Progenitor cell of endocrine pancreas (in vitro differentiated cells): ENCODE results near the gene CDH4. TPM values are rescaled to one million over a fixed set of nuclear protein-coding genes. Genes with fewer than 3 reads are reported as not detected.

Experiments used
- DNase-seq: peaks from one replicate; pipeline ENCODE4 v3.0.0; 2021; ENCODE audit warnings: low spot score; ENCODE audit not compliant: unreplicated experiment
- H3K27ac Mint-ChIP-seq: 2 replicates; pipeline ENCODE4 v1.8.0; 2021; ENCODE audit warnings: mild to moderate bottlenecking, moderate library complexity, mixed read lengths
- H3K27me3 Mint-ChIP-seq: 2 replicates; pipeline ENCODE4 v1.8.0; 2021; ENCODE audit warnings: mixed read lengths
- H3K36me3 Mint-ChIP-seq: 2 replicates; pipeline ENCODE4 v1.8.0; 2022; ENCODE audit warnings: mixed read lengths; ENCODE audit not compliant: insufficient read depth
- H3K4me1 Mint-ChIP-seq: 2 replicates; pipeline ENCODE4 v1.8.0; 2021; ENCODE audit warnings: low read depth, mixed read lengths
- H3K4me3 Mint-ChIP-seq: 2 replicates; pipeline ENCODE4 v1.8.0; 2021; ENCODE audit warnings: low read depth, mild to moderate bottlenecking, moderate library complexity, mixed read lengths
- H3K9me3 Mint-ChIP-seq: 2 replicates; pipeline ENCODE4 v1.8.0; 2021; ENCODE audit warnings: low read depth, mixed read lengths
- total RNA-seq: library from RNA; stranded (reverse); gene quantifications from 2 replicates; pipeline ENCODE4 v1.2.1, GENCODE V29; 2021
- TF ChIP-seq, protein P1 (sequence below): fragments of 200-600 bp; sonication (generic); IDR thresholded peaks from one replicate; pipeline ENCODE4 v1.5.0; 2021; ENCODE audit warnings: antibody characterized with exemption, mild to moderate bottlenecking; ENCODE audit not compliant: unreplicated experiment

CDH4 gene
- total RNA-seq, 1 donor from 2014 or later: 0.43 TPM

DNA sequence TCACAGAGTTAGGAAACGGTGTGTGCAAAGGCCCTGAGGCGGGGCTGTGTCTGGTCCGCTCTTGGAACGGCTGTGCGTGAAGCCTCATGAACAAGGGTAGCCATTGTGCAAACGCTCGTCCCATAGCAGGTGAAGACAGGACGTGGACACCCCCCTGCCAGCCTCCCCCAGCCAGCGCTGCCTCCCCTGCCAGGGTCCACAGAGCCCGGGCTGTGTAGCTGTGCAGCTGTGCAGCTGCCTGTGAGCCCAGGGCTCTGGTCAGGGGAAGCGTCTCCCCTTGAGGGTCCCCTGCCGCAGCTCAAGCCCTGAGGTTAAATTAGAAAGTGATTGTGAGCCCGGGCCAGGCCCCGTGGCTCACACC is 674.2 kb downstream of the CDH4 start:
- no peak for DNase-seq
- TF ChIP-seq, protein P1, sequence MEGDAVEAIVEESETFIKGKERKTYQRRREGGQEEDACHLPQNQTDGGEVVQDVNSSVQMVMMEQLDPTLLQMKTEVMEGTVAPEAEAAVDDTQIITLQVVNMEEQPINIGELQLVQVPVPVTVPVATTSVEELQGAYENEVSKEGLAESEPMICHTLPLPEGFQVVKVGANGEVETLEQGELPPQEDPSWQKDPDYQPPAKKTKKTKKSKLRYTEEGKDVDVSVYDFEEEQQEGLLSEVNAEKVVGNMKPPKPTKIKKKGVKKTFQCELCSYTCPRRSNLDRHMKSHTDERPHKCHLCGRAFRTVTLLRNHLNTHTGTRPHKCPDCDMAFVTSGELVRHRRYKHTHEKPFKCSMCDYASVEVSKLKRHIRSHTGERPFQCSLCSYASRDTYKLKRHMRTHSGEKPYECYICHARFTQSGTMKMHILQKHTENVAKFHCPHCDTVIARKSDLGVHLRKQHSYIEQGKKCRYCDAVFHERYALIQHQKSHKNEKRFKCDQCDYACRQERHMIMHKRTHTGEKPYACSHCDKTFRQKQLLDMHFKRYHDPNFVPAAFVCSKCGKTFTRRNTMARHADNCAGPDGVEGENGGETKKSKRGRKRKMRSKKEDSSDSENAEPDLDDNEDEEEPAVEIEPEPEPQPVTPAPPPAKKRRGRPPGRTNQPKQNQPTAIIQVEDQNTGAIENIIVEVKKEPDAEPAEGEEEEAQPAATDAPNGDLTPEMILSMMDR: no peak
- H3K27ac Mint-ChIP-seq: no peak overlapping the region
- no peaks in the 10 kb centered on the region for H3K27me3 Mint-ChIP-seq
- H3K9me3 Mint-ChIP-seq: no peaks in the 10 kb centered on the region
- H3K4me3 Mint-ChIP-seq: no peak overlapping the region
- H3K36me3 Mint-ChIP-seq: no peaks in the 10 kb centered on the region
- H3K4me1 Mint-ChIP-seq: no peaks in the 10 kb centered on the region

DNA sequence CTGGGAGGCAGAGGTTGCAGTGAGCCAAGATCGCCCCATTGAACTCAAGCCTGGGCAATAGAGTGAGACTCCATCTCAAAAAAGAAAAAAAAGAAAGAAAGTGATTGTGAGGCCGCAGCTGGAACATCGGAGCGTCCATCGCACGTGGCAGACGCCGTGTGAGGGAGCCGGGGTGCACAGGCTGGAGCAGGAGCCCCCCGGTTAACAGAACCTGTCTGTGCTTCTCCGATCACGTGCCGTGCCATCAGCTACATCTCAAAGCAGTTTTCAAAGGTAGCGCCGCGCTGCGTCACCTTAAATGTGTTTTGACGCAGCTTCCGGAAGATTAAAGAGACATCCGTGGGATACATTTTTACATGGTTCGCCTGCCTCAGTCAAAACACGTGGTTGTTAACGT is 674.7 kb downstream of the CDH4 start:
- no peaks in the 10 kb centered on the region for H3K36me3 Mint-ChIP-seq
- no peak for DNase-seq
- H3K27ac Mint-ChIP-seq: no peak overlapping the region
- H3K9me3 Mint-ChIP-seq: no peaks in the 10 kb centered on the region
- H3K27me3 Mint-ChIP-seq: no peaks in the 10 kb centered on the region
- no peak overlapping the region for H3K4me3 Mint-ChIP-seq
- TF ChIP-seq, protein P1: no peak
- H3K4me1 Mint-ChIP-seq: no peaks in the 10 kb centered on the region

DNA sequence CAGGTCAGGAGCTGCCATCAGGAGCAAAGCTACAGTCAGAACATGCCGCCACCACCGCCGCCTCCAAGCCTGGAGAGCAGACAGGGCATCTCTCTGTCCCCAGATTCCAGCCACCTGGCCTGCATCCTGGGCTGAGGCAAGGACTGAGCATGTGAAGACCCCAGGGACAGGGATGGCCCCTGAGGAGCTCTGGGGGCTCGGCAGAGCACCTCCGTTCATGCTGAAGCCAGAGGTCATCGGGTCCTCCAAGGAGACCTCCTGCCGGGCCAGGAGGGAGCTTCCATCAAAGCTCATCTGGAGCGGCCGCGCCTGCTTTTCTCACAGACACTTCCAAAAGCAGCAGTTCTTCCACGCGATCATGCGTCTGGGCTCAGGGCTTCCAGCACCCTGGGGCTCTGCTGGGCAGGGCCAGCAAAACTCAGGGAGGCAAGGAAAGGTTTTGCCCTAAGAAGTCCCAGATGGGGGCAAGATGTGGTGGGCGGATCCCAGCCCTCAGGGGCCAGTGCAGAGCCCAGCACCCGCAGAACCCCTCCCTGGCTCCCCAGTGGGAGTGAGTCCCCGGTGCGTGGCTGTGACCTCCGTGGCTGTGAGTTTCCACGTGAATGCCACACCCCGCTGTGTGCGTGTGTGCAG is 675.2 kb downstream of the CDH4 start:
- Mint-ChIP-seq H3K27ac (no peak overlapping the region), H3K9me3 (no peaks in the 10 kb centered on the region), H3K36me3 (no peaks in the 10 kb centered on the region), H3K4me3 (no peak overlapping the region), H3K27me3 (no peaks in the 10 kb centered on the region), H3K4me1 (no peaks in the 10 kb centered on the region)
- TF ChIP-seq, protein P1: no peak
- DNase-seq: no peak

DNA sequence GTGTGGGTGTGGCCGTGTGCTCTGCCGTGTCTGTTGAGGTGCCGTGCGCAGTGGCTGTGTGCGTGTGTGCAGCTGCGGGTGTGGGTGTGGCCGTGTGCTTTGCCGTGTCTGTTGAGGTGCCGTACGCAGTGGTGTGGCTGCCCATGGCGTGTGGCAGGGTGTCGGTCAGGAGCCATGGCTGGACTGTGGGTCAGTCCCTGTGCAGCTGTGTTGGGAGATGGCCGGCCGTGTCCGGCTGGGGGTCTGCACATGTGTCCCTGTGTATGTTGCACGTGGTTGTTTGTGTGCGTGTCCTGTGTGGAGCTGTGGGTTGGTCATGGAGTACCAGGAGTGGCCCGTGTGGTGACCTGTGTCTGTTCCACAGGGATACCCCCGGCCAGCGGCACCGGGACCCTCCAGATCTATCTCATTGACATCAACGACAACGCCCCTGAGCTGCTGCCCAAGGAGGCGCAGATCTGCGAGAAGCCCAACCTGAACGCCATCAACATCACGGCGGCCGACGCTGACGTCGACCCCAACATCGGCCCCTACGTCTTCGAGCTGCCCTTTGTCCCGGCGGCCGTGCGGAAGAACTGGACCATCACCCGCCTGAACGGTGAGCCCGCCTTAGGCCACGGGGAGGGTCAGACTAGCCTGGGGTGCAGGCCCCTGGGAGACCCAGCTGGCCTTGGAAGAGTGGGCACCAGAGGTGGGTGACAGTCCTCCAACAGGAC is 675.9 kb downstream of the CDH4 start:
- Mint-ChIP-seq H3K36me3 (no peaks in the 10 kb centered on the region), H3K4me3 (no peak overlapping the region), H3K27ac (no peak overlapping the region), H3K4me1 (no peaks in the 10 kb centered on the region), H3K27me3 (no peaks in the 10 kb centered on the region), H3K9me3 (no peaks in the 10 kb centered on the region)
- no peak for DNase-seq
- TF ChIP-seq, protein P1: no peak

DNA sequence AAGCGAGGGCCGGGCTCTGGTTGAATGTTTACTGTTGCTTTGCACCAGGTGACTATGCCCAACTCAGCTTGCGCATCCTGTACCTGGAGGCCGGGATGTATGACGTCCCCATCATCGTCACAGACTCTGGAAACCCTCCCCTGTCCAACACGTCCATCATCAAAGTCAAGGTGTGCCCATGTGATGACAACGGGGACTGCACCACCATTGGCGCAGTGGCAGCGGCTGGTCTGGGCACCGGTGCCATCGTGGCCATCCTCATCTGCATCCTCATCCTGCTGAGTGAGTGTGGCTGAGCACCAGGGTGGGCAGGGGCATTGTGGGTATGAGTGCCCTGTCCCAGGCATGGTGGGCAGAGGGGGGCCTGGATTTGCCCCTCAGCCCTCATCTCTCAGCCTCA is 677.5 kb downstream of the CDH4 start:
- Mint-ChIP-seq H3K27ac (no peak overlapping the region), H3K4me1 (no peaks in the 10 kb centered on the region), H3K4me3 (no peak overlapping the region), H3K36me3 (no peaks in the 10 kb centered on the region), H3K9me3 (no peaks in the 10 kb centered on the region), H3K27me3 (no peaks in the 10 kb centered on the region)
- TF ChIP-seq, protein P1: no peak
- no peak for DNase-seq
